PFSK-1 (cell line): ENCODE data around the gene GNG12.

Source experiments
- POLR2AphosphoS5 ChIP-seq: IDR thresholded peaks from 2 replicates; pipeline ENCODE4 v1.6.1; 2012; ENCODE audit warnings: low read depth, mild to moderate bottlenecking, control low read depth, low read length, moderate library complexity
- SIN3A ChIP-seq: IDR thresholded peaks from 2 replicates; pipeline ENCODE4 v1.6.1; 2012; ENCODE audit warnings: mild to moderate bottlenecking, low read length, moderate library complexity, borderline replicate concordance; ENCODE audit not compliant: insufficient read depth
- TAF1 ChIP-seq: IDR thresholded peaks from 2 replicates; pipeline ENCODE4 v1.6.1; 2012; ENCODE audit warnings: low read length, control low read depth, borderline replicate concordance; ENCODE audit not compliant: insufficient read depth
- TF ChIP-seq, protein P1 (sequence below), 2 experiments: IDR thresholded peaks; 2 replicates each; pipeline versions ENCODE4 v1.6.1 to v1.8.0; 2011 to 2012; ENCODE audit warnings: low read depth in 2 of 2, low read length in 2 of 2, control low read depth in 1 of 2, inconsistent platforms in 1 of 2, mild to moderate bottlenecking in 1 of 2, moderate library complexity in 1 of 2; ENCODE audit not compliant: insufficient read depth in 1 of 2

DNA sequence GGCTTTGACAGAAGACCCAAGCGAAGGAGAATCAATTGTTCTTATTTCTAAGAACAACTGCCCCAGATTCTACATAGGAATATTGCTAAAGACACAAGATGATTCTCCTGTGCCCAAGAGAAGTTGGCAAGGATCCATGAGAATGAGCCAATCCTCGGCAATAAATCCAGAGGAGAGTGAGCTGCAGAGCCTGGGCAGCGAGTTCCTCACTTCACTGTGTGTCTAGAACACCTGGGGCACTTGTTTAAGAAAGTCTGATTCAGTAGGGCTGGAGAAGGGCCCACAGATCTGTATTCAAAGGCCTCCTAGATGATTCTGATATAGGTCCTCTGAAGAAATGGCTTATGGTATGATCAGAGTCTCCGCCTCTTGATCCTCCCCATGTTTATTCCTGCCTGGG is 116.5 kb downstream of the GNG12 start:
- TF ChIP-seq POLR2AphosphoS5 (no peak), TAF1 (no peak), SIN3A (no peak)
- TF ChIP-seq, protein P1, sequence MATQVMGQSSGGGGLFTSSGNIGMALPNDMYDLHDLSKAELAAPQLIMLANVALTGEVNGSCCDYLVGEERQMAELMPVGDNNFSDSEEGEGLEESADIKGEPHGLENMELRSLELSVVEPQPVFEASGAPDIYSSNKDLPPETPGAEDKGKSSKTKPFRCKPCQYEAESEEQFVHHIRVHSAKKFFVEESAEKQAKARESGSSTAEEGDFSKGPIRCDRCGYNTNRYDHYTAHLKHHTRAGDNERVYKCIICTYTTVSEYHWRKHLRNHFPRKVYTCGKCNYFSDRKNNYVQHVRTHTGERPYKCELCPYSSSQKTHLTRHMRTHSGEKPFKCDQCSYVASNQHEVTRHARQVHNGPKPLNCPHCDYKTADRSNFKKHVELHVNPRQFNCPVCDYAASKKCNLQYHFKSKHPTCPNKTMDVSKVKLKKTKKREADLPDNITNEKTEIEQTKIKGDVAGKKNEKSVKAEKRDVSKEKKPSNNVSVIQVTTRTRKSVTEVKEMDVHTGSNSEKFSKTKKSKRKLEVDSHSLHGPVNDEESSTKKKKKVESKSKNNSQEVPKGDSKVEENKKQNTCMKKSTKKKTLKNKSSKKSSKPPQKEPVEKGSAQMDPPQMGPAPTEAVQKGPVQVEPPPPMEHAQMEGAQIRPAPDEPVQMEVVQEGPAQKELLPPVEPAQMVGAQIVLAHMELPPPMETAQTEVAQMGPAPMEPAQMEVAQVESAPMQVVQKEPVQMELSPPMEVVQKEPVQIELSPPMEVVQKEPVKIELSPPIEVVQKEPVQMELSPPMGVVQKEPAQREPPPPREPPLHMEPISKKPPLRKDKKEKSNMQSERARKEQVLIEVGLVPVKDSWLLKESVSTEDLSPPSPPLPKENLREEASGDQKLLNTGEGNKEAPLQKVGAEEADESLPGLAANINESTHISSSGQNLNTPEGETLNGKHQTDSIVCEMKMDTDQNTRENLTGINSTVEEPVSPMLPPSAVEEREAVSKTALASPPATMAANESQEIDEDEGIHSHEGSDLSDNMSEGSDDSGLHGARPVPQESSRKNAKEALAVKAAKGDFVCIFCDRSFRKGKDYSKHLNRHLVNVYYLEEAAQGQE (IDR thresholded peaks at IDR 0.05; ENCODE audit: insufficient read depth in 1 of 2, low read depth in 2 of 2, low read length in 2 of 2) = no peak
